ENCODE data around the gene PTPRN2.
"Not testable (repeated sequence)": the region's sequence is repeated elsewhere in the genome, so short reads cannot be mapped to it uniquely, and the experiment has no call there.

Gene PTPRN2

DNA sequence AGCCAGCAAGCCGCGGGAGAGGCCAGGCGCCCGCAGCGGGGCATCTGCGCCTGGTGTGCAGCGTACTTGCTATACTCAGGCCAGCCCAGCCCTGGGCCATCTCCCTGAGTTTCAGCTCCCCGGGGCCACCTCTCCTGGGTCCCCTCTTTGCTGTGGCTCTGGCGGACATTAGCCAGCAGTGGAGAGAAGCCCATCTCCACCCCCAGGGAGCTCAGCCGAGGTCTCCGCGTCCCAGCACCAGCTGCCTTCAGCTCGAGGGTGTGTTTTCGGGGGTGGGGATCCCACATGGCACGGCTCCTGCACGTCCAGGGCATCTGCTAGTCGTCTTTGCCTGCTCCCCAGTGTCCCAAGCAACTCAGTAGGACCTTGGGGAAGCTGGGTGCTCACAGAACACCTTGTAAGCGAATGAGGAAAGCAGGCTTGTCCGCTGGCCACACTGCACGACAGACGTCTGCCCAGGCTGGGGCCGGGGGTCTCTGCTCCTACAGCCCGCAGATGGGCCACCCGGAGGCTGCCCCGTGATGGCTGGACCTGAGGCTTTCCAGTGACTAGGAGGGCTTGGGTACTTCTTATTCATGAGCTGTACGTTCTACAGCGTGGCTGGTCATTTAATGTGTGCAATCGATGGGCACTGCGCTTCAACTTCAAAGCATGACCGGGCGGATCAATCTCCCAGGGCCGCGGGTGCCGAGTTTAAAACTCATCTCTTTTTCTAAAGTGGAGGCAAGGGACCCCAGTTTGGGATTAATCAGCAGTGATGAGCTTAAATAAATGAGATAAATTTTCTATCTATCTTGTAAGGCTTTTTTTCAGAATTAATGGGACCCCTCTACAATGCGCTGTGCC is 795.2 kb downstream of the PTPRN2 start:
- no peak for DNase-seq

- no peak for DNase-seq
These were observed 796.0 kb downstream of the PTPRN2 start for GRCh38 chr7:157791666-157792065.

DNA sequence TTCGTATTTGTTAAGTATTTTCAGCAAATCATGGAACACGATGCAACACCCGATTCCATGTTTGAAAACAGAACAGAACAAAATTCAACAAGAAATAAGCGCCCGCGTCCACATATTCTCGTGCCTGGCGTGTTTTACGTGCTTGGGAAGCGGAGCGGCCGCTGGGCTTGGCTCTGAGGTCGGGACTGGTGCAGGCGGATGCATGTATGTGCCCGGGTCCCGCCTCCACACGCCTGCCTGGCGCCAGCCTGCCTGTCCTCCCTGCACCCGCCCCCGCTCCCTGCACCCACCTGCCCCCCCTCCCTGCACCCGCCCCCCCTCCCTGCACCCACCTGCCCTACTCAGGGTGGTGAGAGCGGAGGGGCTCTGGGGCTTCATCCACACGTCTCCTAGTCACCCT is 796.4 kb downstream of the PTPRN2 start:
- no peak for DNase-seq

GRCh38 chr7:157789942-157790341 is 797.7 kb downstream of the PTPRN2 start:
- DNase-seq = no peak

GRCh38 chr7:157789094-157789493 is 798.5 kb downstream of the PTPRN2 start:
- DNase-seq = no peak

GRCh38 chr7:157788573-157788972 is 799.0 kb downstream of the PTPRN2 start:
- DNase-seq = no peak

GRCh38 chr7:157787275-157787701 is 800.3 kb downstream of the PTPRN2 start:
- DNase-seq = no peak

- DNase-seq = no peak
These were observed 801.0 kb downstream of the PTPRN2 start for GRCh38 chr7:157786375-157787274.

GRCh38 chr7:157785486-157786186 is 802.0 kb downstream of the PTPRN2 start:
- no peak for DNase-seq

GRCh38 chr7:157784979-157785441 is 802.6 kb downstream of the PTPRN2 start:
- no peak for DNase-seq

DNA sequence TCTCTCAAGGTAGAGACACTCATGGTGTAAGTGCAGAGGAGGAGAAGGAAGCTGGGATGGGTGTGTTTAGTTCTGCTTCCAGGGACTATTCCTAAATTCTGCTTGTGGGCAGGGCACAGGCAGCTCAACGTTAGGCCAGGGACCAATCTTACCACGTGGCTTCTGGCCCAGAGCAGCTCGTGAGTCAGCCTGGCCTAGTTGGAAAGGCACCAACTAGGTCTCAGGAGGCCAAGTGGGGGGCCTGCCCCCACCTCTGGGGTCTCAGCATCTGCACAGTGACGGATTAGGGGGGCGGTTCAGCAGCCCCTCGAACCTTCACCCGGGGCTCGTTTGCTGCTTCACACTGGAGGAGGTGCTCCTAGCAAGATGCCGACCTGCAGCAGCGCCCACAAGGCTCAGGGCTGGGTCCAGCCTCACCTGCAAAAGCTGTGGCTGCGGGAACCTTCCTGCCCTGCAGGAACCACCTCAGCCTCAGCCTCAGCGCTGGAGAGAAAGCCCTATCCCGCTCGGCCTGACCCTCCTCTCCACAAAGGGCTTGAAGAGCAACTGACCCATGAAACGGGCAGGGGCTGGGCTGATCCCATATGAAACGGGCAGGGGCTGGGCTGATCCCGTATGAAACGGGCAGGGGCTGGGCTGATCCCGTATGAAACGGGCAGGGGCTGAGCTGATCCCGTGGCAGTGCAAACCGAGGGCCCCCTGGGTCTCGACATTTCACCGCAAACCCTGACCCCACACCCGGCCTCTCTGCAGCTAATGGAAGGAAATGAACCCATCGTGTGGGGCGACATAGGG is 803.4 kb downstream of the PTPRN2 start:
- no peak for DNase-seq

- DNase-seq = no peak
These were observed 805.6 kb downstream of the PTPRN2 start for GRCh38 chr7:157782041-157782440.

DNA sequence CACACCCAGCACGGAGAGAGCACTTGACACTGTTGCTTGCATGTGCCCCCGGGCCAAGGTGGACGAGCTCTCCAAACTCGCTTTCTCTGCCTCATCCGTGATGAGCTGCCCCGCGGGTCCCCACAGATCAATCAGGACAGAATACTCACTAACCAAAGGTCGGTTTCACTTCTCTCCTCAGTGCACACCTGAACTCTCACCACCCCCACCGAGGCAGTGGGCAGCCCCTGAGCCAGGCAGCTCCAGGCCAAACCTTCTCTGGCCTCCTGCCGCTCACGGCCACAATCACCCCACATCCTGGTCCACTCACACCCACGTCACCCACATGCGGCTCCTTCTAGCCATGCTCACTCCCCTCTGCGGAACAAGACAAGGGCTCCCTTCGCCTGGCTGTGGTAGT is 806.9 kb downstream of the PTPRN2 start:
- no peak for DNase-seq

GRCh38 chr7:157780312-157780711 is 807.3 kb downstream of the PTPRN2 start:
- no peak for DNase-seq

DNA sequence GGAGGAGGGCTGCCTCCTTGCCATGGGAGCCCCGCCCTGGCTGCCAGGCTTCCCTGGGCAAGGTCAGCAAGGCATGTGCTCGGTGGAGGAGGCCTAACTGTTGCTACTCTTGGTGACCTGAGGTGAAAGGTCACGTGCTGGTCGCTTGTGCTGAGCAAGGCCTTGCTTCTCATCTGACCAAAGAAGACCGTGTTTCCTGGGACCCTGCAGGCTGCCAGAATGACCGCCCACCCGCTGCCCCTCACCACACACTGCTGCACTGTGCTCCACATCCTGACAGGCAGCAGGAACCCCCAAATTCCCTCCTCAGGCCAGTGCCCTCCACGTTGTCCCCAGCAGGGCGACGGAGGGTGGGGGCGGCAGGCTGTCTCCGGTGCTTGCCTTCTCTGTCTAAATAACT is 808.4 kb downstream of the PTPRN2 start:
- no peak for DNase-seq

DNA sequence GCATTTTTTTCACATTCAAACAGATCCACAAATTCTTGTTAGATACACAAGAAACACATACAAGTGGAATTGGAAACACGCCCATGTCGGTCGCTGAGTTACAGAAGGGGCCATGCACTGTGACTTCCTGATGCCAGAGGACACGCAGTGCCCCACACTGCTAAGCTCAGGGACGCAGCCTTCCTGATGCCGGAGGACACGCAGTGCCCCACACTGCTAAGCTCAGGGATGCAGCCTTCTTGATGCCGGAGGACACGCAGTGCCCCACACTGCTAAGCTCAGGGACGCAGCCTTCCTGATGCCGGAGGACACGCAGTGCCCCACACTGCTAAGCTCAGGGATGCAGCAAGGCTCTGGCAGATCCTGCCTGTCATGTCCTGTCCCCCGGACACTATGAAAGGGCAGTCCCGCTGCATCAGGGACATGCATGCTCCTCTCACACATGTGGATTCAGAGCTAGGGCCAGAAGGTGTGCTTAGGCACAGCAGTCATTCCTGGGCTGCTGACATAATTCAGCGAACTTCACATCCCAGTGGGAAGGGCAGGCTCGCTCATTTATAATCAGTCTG is 810.3 kb downstream of the PTPRN2 start:
- DNase-seq = not testable (repeated sequence)

DNA sequence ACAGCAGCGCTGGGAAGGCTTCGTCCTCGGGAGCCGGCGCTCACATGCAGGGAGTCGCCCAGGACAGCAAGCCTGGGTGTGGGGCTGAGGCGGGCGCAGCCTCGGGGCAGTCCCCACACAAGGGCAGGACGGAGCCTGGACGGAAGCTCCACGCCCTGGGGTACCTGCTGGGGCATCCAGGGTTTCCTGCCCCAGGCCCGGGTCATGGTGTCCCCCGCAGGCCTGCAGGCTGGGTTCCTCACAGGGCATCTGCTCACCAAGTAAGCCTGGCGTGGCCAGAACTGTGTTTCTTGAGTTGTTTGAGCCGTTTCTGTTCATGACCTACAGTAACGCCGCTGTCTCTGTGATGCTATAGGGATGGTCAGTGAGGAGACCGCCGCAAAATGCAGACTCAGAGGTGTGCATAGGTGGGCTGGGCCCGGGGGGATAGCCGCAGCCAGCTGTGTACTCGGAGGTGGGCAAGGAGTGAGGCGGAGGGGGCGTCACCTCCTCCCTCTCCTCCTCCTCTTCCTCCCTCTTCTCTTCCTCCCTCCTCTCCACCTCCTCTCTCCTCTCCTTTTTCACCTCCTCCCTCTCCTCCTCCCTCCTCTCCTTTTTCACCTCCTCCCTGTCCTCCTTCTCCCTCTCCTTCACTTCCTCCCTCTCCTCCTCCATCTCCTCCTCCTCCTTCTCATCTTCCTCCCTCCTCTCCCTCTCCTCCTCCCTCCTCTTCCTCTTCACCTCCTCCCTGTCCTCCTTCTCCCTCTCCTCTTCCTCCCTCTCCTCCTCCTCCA is 811.9 kb downstream of the PTPRN2 start:
- DNase-seq = no peak

DNA sequence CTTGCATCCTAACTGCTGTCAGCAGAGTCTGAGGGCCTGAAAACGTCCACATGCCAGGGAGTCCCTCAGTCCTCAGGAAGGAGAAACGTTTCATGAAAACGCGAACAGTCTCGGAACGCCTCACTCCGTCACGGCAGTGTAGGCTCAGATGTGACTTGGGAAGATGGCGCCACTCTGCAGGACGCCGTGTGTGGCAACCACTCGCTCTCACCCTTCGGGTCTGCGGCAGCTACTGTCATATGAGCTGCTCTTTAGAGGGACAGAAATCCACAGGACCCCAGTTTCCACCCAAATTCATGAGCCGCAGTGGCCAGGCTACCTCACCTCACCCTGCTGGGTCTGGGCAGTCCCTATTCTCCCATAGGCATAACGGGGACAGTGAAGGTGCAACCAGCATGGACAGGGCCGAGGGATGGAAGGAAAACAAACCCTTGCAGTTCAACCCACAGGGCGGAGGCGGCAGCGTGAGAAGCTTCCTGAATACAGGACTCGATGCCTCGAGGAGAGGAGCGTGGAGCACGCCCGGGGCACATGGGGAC is 812.5 kb downstream of the PTPRN2 start:
- DNase-seq = no peak

DNA sequence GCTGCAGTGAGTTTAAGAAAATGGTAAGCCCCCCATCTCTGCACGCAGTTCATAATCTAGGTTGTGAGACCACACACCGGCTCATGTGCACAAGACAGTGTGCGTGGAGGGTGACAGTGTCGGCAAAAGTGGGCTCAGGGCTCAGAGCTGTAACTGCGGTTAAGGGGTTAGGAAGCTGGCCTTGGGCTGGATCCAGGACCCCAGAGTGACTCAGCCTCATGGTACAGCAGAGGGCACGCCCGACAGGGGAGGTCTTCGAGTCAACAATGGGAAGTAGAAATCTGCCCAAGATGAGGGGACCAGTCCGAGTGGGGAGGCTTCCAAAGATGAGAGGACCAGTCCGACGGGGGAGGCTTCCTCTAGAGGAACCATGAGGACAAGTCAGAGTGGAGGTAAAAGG is 813.1 kb downstream of the PTPRN2 start:
- DNase-seq = no peak

- no peak for DNase-seq
These were observed 814.3 kb downstream of the PTPRN2 start for GRCh38 chr7:157773361-157773760.
